K562 (cell line): ENCODE data around the gene ACTN4. TPM values are rescaled to one million over a fixed set of nuclear protein-coding genes. Genes with fewer than 3 reads are reported as not detected.

Source experiments
- CBFB ChIP-seq: sonication (generic); formaldehyde crosslinking; IDR thresholded peaks from 2 replicates; pipeline ENCODE4 v1.4.0; 2020; ENCODE audit warnings: mild to moderate bottlenecking, missing genetic modification reagents
- polyA plus RNA-seq, 8 experiments: library from polyadenylated mRNA; depleted of rRNA in 4 of 8; stranded (reverse) in 5 of 8; unstranded in 3 of 8; fragments of >200 nt; fragmentation: Nextera tagmentation in 2 of 8; fragmentation: Illumina TruSeq in 1 of 8; extraction: Ambion mirVana in 2 of 8; extraction: Trizol in 1 of 8; gene quantifications; 2 replicates each; pipeline versions ENCODE4 v1.2.1 to v1.2.3, GENCODE V29; 2011 to 2014; ENCODE audit warnings: inconsistent platforms in 1 of 8, missing spikeins in 1 of 8
- total RNA-seq, 7 experiments: library from RNA; depleted of rRNA in 6 of 7; stranded (reverse); fragments of >200 nt in 6 of 7; fragmentation: Illumina TruSeq in 2 of 7; extraction: Trizol in 2 of 7; gene quantifications; 2 replicates each; pipeline versions ENCODE4 v1.2.1 to v1.2.3, GENCODE V29; 2011 to 2021; ENCODE audit warnings: low replicate concordance in 1 of 7
- TF ChIP-seq, protein P1 (sequence below): sonication (generic); formaldehyde crosslinking; IDR thresholded peaks from 2 replicates; pipeline ENCODE4 v1.8.1; 2023; ENCODE audit warnings: mild to moderate bottlenecking, missing genetic modification reagents
- TF ChIP-seq, protein P2 (sequence below): sonication (generic); formaldehyde crosslinking; IDR thresholded peaks from 2 replicates; pipeline ENCODE4 v1.9.0; 2022; ENCODE audit warnings: mild to moderate bottlenecking, missing genetic modification reagents
- TF ChIP-seq, protein P3 (sequence below): fragments of 450-650 bp; formaldehyde crosslinking; IDR thresholded peaks from 2 replicates; pipeline ENCODE4 v1.4.0; 2020; ENCODE audit warnings: mild to moderate bottlenecking, moderate library complexity
- TF ChIP-seq, protein P4 (sequence below): fragments of 450-650 bp; formaldehyde crosslinking; IDR thresholded peaks from 2 replicates; pipeline ENCODE4 v1.4.0; 2022; ENCODE audit warnings: mild to moderate bottlenecking, moderate library complexity

ACTN4 gene
- total and polyA plus RNA-seq, 9 of the 15 experiments (the other 6 are each of a cell fraction or from before 2014, with no cell fraction given), result 3.1 to 385 (median 125) TPM

DNA sequence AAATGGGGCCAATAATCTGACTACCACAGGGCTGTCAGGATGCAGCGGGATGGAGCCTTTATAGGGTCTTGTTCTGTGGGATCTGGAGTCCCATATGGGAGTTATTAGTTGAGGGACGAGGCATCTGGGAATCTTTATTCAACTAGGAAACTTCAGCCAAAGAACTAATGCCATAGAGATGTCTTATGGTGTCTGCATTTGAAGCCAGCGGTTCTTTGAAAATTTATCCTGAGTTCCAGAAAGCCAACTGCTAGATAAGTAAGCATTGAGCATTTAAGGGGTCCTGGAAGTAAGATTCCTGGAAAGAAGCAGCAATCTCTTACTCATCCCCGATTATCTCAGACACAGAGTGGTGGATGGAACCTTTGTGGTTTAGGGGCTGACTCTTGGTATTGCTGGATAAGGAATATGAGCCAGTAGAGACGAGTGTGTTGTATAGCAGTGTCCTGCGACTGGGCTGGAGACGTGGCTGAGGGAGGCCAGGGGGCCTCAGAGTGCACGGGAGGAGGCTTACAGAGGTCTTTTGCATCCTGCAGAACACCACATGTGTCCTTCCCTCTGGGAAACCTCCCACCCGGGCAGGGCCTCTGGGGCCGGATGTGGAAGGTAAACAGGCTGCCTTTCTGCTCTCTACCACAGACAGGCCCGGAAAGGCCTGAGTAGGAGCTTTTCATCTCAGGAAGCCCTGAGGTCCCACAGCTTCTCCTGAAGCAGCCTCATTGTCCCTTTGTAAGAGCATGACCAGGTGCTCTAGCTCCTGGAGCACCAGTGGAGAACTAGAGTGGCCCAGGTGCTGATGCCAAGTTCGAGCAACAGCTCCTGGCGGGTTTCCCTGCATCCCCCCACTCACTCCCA, 28.8 kb downstream of the ACTN4 start (continued):
- TF ChIP-seq, protein P1, sequence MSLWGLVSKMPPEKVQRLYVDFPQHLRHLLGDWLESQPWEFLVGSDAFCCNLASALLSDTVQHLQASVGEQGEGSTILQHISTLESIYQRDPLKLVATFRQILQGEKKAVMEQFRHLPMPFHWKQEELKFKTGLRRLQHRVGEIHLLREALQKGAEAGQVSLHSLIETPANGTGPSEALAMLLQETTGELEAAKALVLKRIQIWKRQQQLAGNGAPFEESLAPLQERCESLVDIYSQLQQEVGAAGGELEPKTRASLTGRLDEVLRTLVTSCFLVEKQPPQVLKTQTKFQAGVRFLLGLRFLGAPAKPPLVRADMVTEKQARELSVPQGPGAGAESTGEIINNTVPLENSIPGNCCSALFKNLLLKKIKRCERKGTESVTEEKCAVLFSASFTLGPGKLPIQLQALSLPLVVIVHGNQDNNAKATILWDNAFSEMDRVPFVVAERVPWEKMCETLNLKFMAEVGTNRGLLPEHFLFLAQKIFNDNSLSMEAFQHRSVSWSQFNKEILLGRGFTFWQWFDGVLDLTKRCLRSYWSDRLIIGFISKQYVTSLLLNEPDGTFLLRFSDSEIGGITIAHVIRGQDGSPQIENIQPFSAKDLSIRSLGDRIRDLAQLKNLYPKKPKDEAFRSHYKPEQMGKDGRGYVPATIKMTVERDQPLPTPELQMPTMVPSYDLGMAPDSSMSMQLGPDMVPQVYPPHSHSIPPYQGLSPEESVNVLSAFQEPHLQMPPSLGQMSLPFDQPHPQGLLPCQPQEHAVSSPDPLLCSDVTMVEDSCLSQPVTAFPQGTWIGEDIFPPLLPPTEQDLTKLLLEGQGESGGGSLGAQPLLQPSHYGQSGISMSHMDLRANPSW (CRISPR knock-in tag), result no peak
- TF ChIP-seq, protein P2, sequence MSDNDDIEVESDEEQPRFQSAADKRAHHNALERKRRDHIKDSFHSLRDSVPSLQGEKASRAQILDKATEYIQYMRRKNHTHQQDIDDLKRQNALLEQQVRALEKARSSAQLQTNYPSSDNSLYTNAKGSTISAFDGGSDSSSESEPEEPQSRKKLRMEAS (CRISPR knock-in tag), result peak; percentile 65; the same call in 1 of the 2 replicates
- peak; percentile 87; the same call in 1 of the 2 replicates for TF ChIP-seq CBFB
- TF ChIP-seq, protein P3, sequence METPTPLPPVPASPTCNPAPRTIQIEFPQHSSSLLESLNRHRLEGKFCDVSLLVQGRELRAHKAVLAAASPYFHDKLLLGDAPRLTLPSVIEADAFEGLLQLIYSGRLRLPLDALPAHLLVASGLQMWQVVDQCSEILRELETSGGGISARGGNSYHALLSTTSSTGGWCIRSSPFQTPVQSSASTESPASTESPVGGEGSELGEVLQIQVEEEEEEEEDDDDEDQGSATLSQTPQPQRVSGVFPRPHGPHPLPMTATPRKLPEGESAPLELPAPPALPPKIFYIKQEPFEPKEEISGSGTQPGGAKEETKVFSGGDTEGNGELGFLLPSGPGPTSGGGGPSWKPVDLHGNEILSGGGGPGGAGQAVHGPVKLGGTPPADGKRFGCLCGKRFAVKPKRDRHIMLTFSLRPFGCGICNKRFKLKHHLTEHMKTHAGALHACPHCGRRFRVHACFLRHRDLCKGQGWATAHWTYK (CRISPR knock-in tag), result 0 out of 2 replicates have a peak, but pooled peaks have one; percentile 5
- TF ChIP-seq, protein P4, sequence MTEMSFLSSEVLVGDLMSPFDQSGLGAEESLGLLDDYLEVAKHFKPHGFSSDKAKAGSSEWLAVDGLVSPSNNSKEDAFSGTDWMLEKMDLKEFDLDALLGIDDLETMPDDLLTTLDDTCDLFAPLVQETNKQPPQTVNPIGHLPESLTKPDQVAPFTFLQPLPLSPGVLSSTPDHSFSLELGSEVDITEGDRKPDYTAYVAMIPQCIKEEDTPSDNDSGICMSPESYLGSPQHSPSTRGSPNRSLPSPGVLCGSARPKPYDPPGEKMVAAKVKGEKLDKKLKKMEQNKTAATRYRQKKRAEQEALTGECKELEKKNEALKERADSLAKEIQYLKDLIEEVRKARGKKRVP (CRISPR knock-in tag), result no peak
